Measurements from ENCODE around the gene ABHD17A. TPM values are rescaled to one million over a fixed set of nuclear protein-coding genes. Genes with fewer than 3 reads are reported as not detected.
A peak's percentile ranks its signal among the peaks of the same experiment; 100 is the strongest.

The ABHD17A gene
- total RNA-seq, 1 experiment from 2014 or later, result 47.5 TPM

GRCh38 chr19:1863328-1863637 lies 22.0 kb downstream of the ABHD17A start, which contains the start of gene KLF16:
Gene KLF16 (minus strand): TSS chr19:1863579. CDS start chr19:1863497, 82 bp downstream.
- Mint-ChIP-seq H3K4me1 (peaks cover 24 to 39% of the 10 kb centered on the region in 2 experiments), H3K27ac (peak within 1 kb of the TSS; percentile 80 to 87 (median 85); a peak in 2 of 7 replicates), H3K27me3 (ENCODE audit: low read depth) (peaks cover 6% of the 10 kb centered on the region), H3K4me3 (peak within 1 kb of the TSS; percentile 86 to 93), H3K9me3 (no peaks in the 10 kb centered on the region; a peak in 1 of 5 replicates), H3K36me3 (ENCODE audit: insufficient read depth in 1 of 3, low read depth in 3 of 3) (no peaks in the 10 kb centered on the region)
- Histone ChIP-seq H3K23me2 (ENCODE audit: insufficient read length, low read depth, low read length, poor library complexity, severe bottlenecking) (peaks cover 14% of the 10 kb centered on the region), H3K14ac (ENCODE audit: insufficient read depth, low read length) (peak within 1 kb of the TSS; percentile 27; the same call in 1 of the 2 replicates), H2BK15ac (ENCODE audit: low read depth, low read length) (no peak within 1 kb of the TSS), H3K4ac (ENCODE audit: low read depth, low read length) (no peak within 1 kb of the TSS; the same call in 1 of the 2 replicates), H3K27ac (ENCODE audit: insufficient read length, low read depth, low read length) (no peak within 1 kb of the TSS), H2BK12ac (ENCODE audit: insufficient read length, low read depth, low read length) (no peak within 1 kb of the TSS), H3K9ac (ENCODE audit: extremely low read depth, insufficient read length, low read length) (peak within 1 kb of the TSS; percentile 50), H2BK120ac (ENCODE audit: low read depth, low read length, poor library complexity, severe bottlenecking) (peak within 1 kb of the TSS; percentile 51), H4K8ac (replicated peaks; ENCODE audit: insufficient read length, low read depth, low read length) (no peak within 1 kb of the TSS), H2BK5ac (ENCODE audit: insufficient read length, low read length) (no peak within 1 kb of the TSS), H3T11ph (ENCODE audit: low read length) (no peak within 1 kb of the TSS), H3K9me3 (ENCODE audit: control insufficient read depth, low read depth, low read length) (no peaks in the 10 kb centered on the region), H4K91ac (ENCODE audit: insufficient read length, low read depth, low read length) (no peak within 1 kb of the TSS), H4K20me1 (ENCODE audit: control insufficient read depth, insufficient read depth, insufficient read length) (peaks cover 3% of the 10 kb centered on the region), H2AK5ac (ENCODE audit: insufficient read length, low read length) (no peak within 1 kb of the TSS), H3K4me2 (ENCODE audit: insufficient read depth, insufficient read length, low read length) (peak within 1 kb of the TSS; percentile 84), H3K79me1 (ENCODE audit: insufficient read depth, low read depth, low read length, poor library complexity, severe bottlenecking) (peaks cover 5% of the 10 kb centered on the region), H3K4me1 (ENCODE audit: insufficient read depth, low read length) (no peaks in the 10 kb centered on the region; the same call in 1 of the 2 replicates), H2AFZ (ENCODE audit: low read length) (no peak within 1 kb of the TSS), H3K23ac (ENCODE audit: insufficient read length, low read depth, low read length) (no peak within 1 kb of the TSS), H3K27me3 (ENCODE audit: insufficient read depth, low read length) (no peaks in the 10 kb centered on the region; the same call in 1 of the 2 replicates), H3K18ac (ENCODE audit: insufficient read length, low read depth, low read length) (peak within 1 kb of the TSS; percentile 79), H4K5ac (ENCODE audit: insufficient read length, low read depth, low read length) (no peak within 1 kb of the TSS), H3K79me2 (ENCODE audit: insufficient read depth, low read length) (peaks cover 30% of the 10 kb centered on the region; the same call in 1 of the 2 replicates), H3K56ac (ENCODE audit: insufficient read length, low read depth, low read length) (no peak within 1 kb of the TSS), H2BK20ac (ENCODE audit: low read depth, low read length, poor library complexity, severe bottlenecking) (no peak within 1 kb of the TSS)
- DNase-seq, result no peak
- TF ChIP-seq, protein P1, sequence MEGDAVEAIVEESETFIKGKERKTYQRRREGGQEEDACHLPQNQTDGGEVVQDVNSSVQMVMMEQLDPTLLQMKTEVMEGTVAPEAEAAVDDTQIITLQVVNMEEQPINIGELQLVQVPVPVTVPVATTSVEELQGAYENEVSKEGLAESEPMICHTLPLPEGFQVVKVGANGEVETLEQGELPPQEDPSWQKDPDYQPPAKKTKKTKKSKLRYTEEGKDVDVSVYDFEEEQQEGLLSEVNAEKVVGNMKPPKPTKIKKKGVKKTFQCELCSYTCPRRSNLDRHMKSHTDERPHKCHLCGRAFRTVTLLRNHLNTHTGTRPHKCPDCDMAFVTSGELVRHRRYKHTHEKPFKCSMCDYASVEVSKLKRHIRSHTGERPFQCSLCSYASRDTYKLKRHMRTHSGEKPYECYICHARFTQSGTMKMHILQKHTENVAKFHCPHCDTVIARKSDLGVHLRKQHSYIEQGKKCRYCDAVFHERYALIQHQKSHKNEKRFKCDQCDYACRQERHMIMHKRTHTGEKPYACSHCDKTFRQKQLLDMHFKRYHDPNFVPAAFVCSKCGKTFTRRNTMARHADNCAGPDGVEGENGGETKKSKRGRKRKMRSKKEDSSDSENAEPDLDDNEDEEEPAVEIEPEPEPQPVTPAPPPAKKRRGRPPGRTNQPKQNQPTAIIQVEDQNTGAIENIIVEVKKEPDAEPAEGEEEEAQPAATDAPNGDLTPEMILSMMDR (conservative IDR thresholded peaks at IDR 0.05), result no peak
- no CpG with 5 or more reads among the region's 63 CpGs for WGBS (ENCODE audit: extremely low coverage, insufficient read length, low lambda C conversion rate)
